ENCODE measurements around the gene ST6GALNAC5.
"Not testable (repeated sequence)": the region's sequence is repeated elsewhere in the genome, so short reads cannot be mapped to it uniquely, and the experiment has no call there.

Gene ST6GALNAC5

GRCh38 chr1:76866566-76866965 is 714 bp upstream of the ST6GALNAC5 start:
- DNase-seq (ENCODE audit: low read depth, low spot score) = no peak

- no peak for DNase-seq (ENCODE audit: low read depth, low spot score)
These were observed 1.0 kb downstream of the ST6GALNAC5 start for GRCh38 chr1:76868154-76868882.

GRCh38 chr1:76868916-76869315 is 1.6 kb downstream of the ST6GALNAC5 start:
- no peak for DNase-seq (ENCODE audit: low read depth, low spot score)

GRCh38 chr1:76870037-76870436 is 2.8 kb downstream of the ST6GALNAC5 start:
- DNase-seq (ENCODE audit: low read depth, low spot score) = no peak

GRCh38 chr1:76871355-76871974 is 4.2 kb downstream of the ST6GALNAC5 start:
- DNase-seq (ENCODE audit: low read depth, low spot score) = no peak

- DNase-seq (ENCODE audit: low read depth, low spot score) = no peak
These were observed 5.7 kb downstream of the ST6GALNAC5 start for GRCh38 chr1:76872944-76873343.

- no peak for DNase-seq (ENCODE audit: low read depth, low spot score)
These were observed 9.5 kb downstream of the ST6GALNAC5 start for GRCh38 chr1:76876655-76877395.

GRCh38 chr1:76879014-76879413 is 11.7 kb downstream of the ST6GALNAC5 start:
- not testable (repeated sequence) for DNase-seq (ENCODE audit: low read depth, low spot score)

GRCh38 chr1:76881762-76882161 is 14.5 kb downstream of the ST6GALNAC5 start:
- DNase-seq (ENCODE audit: low read depth, low spot score) = no peak

GRCh38 chr1:76891931-76892622 is 24.8 kb downstream of the ST6GALNAC5 start:
- DNase-seq (ENCODE audit: low read depth, low spot score) = no peak

GRCh38 chr1:76892675-76893074 is 25.4 kb downstream of the ST6GALNAC5 start:
- DNase-seq (ENCODE audit: low read depth, low spot score) = no peak

GRCh38 chr1:76901158-76901767 is 34.0 kb downstream of the ST6GALNAC5 start:
- DNase-seq (ENCODE audit: low read depth, low spot score) = peak; percentile 20

GRCh38 chr1:76905876-76906595 is 38.8 kb downstream of the ST6GALNAC5 start:
- no peak for DNase-seq (ENCODE audit: low read depth, low spot score)

GRCh38 chr1:76909311-76909710 is 42.0 kb downstream of the ST6GALNAC5 start:
- no peak for DNase-seq (ENCODE audit: low read depth, low spot score)

- DNase-seq (ENCODE audit: low read depth, low spot score) = no peak
These were observed 51.8 kb downstream of the ST6GALNAC5 start for GRCh38 chr1:76919085-76919484.

- DNase-seq (ENCODE audit: low read depth, low spot score) = no peak
These were observed 54.3 kb downstream of the ST6GALNAC5 start for GRCh38 chr1:76921590-76921989.

GRCh38 chr1:76925825-76926224 is 58.5 kb downstream of the ST6GALNAC5 start:
- no peak for DNase-seq (ENCODE audit: low read depth, low spot score)

- DNase-seq (ENCODE audit: low read depth, low spot score) = no peak
These were observed 61.2 kb downstream of the ST6GALNAC5 start for GRCh38 chr1:76928522-76928921.

- DNase-seq (ENCODE audit: low read depth, low spot score) = no peak
These were observed 61.9 kb downstream of the ST6GALNAC5 start for GRCh38 chr1:76929136-76929535.

GRCh38 chr1:76933847-76934815 is 66.9 kb downstream of the ST6GALNAC5 start:
- DNase-seq (ENCODE audit: low read depth, low spot score) = no peak
